Liver (tissue), 9 donors: Measurements from ENCODE around the gene SEPTIN1. TPM values are rescaled to one million over a fixed set of nuclear protein-coding genes. Genes with fewer than 3 reads are reported as not detected.

Experiments
- DNase-seq: peaks from one replicate; pipeline ENCODE4 v3.0.0-alpha.2; 2017; ENCODE audit warnings: low spot score
- H3K27ac ChIP-seq, 2 donors: one replicate each; pipeline ENCODE4 v1.7.0; 2013; ENCODE audit warnings: inconsistent platforms in 2 of 2, low read length in 2 of 2, control low read depth in 1 of 2, low read depth in 1 of 2, mild to moderate bottlenecking in 1 of 2
- H3K27me3 ChIP-seq, 4 donors: one replicate each; pipeline versions ENCODE4 v1.6.1 to v1.7.0; 2013; ENCODE audit warnings: low read length in 3 of 4, inconsistent platforms in 1 of 4, mild to moderate bottlenecking in 1 of 4, moderate library complexity in 1 of 4; ENCODE audit not compliant: control insufficient read depth in 4 of 4, insufficient read depth in 4 of 4
- H3K36me3 ChIP-seq, 4 donors: one replicate each; pipeline versions ENCODE4 v1.6.1 to v1.7.0; 2013; ENCODE audit warnings: low read length in 3 of 4, mild to moderate bottlenecking in 3 of 4, low read depth in 1 of 4, moderate library complexity in 1 of 4; ENCODE audit not compliant: control insufficient read depth in 4 of 4, insufficient read depth in 3 of 4
- H3K4me1 ChIP-seq, 4 donors: one replicate each; pipeline versions ENCODE4 v1.6.1 to v1.7.0; 2013; ENCODE audit warnings: low read length in 3 of 4, mild to moderate bottlenecking in 3 of 4, moderate library complexity in 1 of 4; ENCODE audit not compliant: control insufficient read depth in 4 of 4, insufficient read depth in 4 of 4
- H3K4me3 ChIP-seq, 3 donors: one replicate each; pipeline versions ENCODE4 v1.6.1 to v1.7.0; 2013; ENCODE audit warnings: low read length in 3 of 3, control low read depth in 1 of 3, low read depth in 1 of 3, mild to moderate bottlenecking in 1 of 3
- H3K9ac ChIP-seq, 2 donors: one replicate each; pipeline ENCODE4 v1.7.0; 2013; ENCODE audit warnings: low read length in 2 of 2, mild to moderate bottlenecking in 2 of 2, moderate library complexity in 2 of 2, control low read depth in 1 of 2, low read depth in 1 of 2
- H3K9me3 ChIP-seq, 4 donors: one replicate each; pipeline versions ENCODE4 v1.6.1 to v1.7.0; 2013; ENCODE audit warnings: low read length in 3 of 4; ENCODE audit not compliant: control insufficient read depth in 4 of 4
- EGR1 ChIP-seq, 2 donors: IDR thresholded peaks; 2 replicates each; pipeline ENCODE4 v1.6.1; 2016 to 2018; ENCODE audit warnings: antibody characterized with exemption in 2 of 2, low read depth in 2 of 2
- FOXA1 ChIP-seq: IDR thresholded peaks from 2 replicates; pipeline ENCODE4 v1.6.1; 2016; ENCODE audit warnings: antibody characterized with exemption
- FOXA2 ChIP-seq: IDR thresholded peaks from 2 replicates; pipeline ENCODE4 v1.6.1; 2016; ENCODE audit warnings: antibody characterized with exemption
- GABPA ChIP-seq, 2 donors: IDR thresholded peaks in 1 of 2; conservative IDR thresholded peaks in 1 of 2; 2 replicates each; pipeline ENCODE4 v1.6.1; 2016; ENCODE audit warnings: antibody characterized with exemption in 2 of 2, mild to moderate bottlenecking in 1 of 2, moderate library complexity in 1 of 2
- HNF4G ChIP-seq: IDR thresholded peaks from 2 replicates; pipeline ENCODE4 v1.6.1; 2016; ENCODE audit warnings: antibody characterized with exemption
- JUND ChIP-seq, 2 donors: IDR thresholded peaks; 2 replicates each; pipeline ENCODE4 v1.6.1; 2016; ENCODE audit warnings: antibody characterized with exemption in 2 of 2
- NR2F2 ChIP-seq: IDR thresholded peaks from 2 replicates; pipeline ENCODE4 v1.6.1; 2016; ENCODE audit warnings: antibody characterized with exemption
- RAD21 ChIP-seq, 2 donors: IDR thresholded peaks; 2 replicates each; pipeline ENCODE4 v1.6.1; 2016; ENCODE audit warnings: antibody characterized with exemption in 2 of 2, mild to moderate bottlenecking in 2 of 2
- RXRA ChIP-seq, 2 donors: IDR thresholded peaks; 2 replicates each; pipeline ENCODE4 v1.6.1; 2017 to 2018; ENCODE audit warnings: antibody characterized with exemption in 2 of 2, mild to moderate bottlenecking in 1 of 2
- SP1 ChIP-seq: IDR thresholded peaks from 2 replicates; pipeline ENCODE4 v1.6.1; 2018; ENCODE audit warnings: antibody characterized with exemption, mild to moderate bottlenecking
- TAF1 ChIP-seq: conservative IDR thresholded peaks from 2 replicates; pipeline ENCODE4 v1.6.1; 2016; ENCODE audit warnings: antibody characterized with exemption, mild to moderate bottlenecking
- YY1 ChIP-seq: IDR thresholded peaks from 2 replicates; pipeline ENCODE4 v1.6.1; 2016; ENCODE audit warnings: antibody characterized with exemption, mild to moderate bottlenecking
- WGBS: extraction: QIAGEN DNeasy Blood & Tissue Kit; methylation state at CpG from one replicate; pipeline ENCODE4 v1.1.7; 2013; 5-methylcytosine and 5-hydroxymethylcytosine counted together
- polyA plus RNA-seq, 2 donors: library from polyadenylated mRNA; stranded (reverse) in 1 of 2; unstranded in 1 of 2; fragments of 200-250 nt in 1 of 2; fragments of >200 nt in 1 of 2; fragmentation: Nextera tagmentation in 1 of 2; extraction: Ambion mirVana in 1 of 2; gene quantifications; one replicate each; pipeline versions ENCODE4 v1.2.1 to v1.2.3, GENCODE V29; 2013 to 2015
- total RNA-seq, 2 donors: library from RNA; depleted of rRNA; stranded (reverse); fragments of >200 nt; gene quantifications; one replicate each; pipeline ENCODE4 v1.2.3, GENCODE V29; 2014
- TF ChIP-seq, protein P1 (sequence below): fragments of 150-350 bp; IDR thresholded peaks from 2 replicates; pipeline ENCODE4 v1.5.1; 2017; ENCODE audit warnings: improper control_type of control experiment, low read depth, low read length; ENCODE audit not compliant: missing input control
- TF ChIP-seq, protein P2 (sequence below): IDR thresholded peaks from 2 replicates; pipeline ENCODE4 v1.6.1; 2016; ENCODE audit warnings: antibody characterized with exemption, mild to moderate bottlenecking
- TF ChIP-seq, protein P3 (sequence below): IDR thresholded peaks from 2 replicates; pipeline ENCODE4 v1.6.1; 2016; ENCODE audit warnings: antibody characterized with exemption
- TF ChIP-seq, protein P4 (sequence below): IDR thresholded peaks from 2 replicates; pipeline ENCODE4 v1.6.1; 2016; ENCODE audit warnings: antibody characterized with exemption
- donor health status: healthy.
- donor health status: healthy.
- donor health status: healthy.
- donor health status: healthy.
- donor health status: healthy.

SEPTIN1 gene
- total and polyA plus RNA-seq, 4 donors = 0.42 to 2.8 (median 1.2) TPM

DNA sequence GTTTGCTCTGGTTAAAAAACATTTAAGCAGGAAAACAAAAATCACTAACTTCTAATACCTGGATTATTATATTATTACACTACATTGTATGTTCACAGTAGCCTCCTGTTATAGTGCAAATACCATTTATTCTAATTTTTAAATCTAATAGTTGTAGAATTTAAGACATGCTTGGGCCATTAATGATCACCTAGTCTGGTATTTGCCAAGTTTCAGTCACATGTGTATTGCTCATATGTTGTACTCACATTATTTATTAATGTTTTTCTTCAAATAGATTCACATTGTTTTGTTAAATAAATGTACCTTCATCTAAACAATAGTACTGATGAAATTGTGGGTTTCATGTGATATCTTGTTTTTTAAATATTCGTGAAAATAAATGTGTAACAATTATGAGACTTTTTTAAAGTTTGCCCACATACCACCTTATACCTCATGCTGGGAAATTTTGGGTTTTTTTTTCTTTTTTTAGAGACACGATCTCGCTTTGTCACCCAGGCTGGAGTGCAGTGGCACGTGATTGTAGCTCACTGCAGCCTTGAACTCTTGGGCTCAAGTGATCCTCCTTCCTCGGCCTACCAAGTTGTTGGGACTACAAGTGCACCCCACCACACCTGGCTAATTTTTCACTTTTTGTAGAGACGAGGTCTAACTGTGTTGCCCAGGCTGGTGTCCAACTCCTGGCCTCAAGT lies 30.9 kb upstream of the SEPTIN1 start:
- Histone ChIP-seq H3K27ac (peak overlapping the region; percentile 23), H3K9me3 (no peaks in the 10 kb centered on the region), H3K4me3 (no peak overlapping the region), H3K36me3 (peaks cover 0 to 2% (median under 1%) of the 10 kb centered on the region in 4 donors), H3K4me1 (peaks cover 8 to 28% (median 15%) of the 10 kb centered on the region in 4 donors), H3K9ac (no peak overlapping the region), H3K27me3 (no peaks in the 10 kb centered on the region)
- WGBS = 89% methylated on average over 6 of the region's 6 CpGs
- DNase-seq = no peak
- TF ChIP-seq FOXA2 = no peak
- TF ChIP-seq, protein P1, sequence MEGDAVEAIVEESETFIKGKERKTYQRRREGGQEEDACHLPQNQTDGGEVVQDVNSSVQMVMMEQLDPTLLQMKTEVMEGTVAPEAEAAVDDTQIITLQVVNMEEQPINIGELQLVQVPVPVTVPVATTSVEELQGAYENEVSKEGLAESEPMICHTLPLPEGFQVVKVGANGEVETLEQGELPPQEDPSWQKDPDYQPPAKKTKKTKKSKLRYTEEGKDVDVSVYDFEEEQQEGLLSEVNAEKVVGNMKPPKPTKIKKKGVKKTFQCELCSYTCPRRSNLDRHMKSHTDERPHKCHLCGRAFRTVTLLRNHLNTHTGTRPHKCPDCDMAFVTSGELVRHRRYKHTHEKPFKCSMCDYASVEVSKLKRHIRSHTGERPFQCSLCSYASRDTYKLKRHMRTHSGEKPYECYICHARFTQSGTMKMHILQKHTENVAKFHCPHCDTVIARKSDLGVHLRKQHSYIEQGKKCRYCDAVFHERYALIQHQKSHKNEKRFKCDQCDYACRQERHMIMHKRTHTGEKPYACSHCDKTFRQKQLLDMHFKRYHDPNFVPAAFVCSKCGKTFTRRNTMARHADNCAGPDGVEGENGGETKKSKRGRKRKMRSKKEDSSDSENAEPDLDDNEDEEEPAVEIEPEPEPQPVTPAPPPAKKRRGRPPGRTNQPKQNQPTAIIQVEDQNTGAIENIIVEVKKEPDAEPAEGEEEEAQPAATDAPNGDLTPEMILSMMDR = no peak
- TF ChIP-seq, protein P2, sequence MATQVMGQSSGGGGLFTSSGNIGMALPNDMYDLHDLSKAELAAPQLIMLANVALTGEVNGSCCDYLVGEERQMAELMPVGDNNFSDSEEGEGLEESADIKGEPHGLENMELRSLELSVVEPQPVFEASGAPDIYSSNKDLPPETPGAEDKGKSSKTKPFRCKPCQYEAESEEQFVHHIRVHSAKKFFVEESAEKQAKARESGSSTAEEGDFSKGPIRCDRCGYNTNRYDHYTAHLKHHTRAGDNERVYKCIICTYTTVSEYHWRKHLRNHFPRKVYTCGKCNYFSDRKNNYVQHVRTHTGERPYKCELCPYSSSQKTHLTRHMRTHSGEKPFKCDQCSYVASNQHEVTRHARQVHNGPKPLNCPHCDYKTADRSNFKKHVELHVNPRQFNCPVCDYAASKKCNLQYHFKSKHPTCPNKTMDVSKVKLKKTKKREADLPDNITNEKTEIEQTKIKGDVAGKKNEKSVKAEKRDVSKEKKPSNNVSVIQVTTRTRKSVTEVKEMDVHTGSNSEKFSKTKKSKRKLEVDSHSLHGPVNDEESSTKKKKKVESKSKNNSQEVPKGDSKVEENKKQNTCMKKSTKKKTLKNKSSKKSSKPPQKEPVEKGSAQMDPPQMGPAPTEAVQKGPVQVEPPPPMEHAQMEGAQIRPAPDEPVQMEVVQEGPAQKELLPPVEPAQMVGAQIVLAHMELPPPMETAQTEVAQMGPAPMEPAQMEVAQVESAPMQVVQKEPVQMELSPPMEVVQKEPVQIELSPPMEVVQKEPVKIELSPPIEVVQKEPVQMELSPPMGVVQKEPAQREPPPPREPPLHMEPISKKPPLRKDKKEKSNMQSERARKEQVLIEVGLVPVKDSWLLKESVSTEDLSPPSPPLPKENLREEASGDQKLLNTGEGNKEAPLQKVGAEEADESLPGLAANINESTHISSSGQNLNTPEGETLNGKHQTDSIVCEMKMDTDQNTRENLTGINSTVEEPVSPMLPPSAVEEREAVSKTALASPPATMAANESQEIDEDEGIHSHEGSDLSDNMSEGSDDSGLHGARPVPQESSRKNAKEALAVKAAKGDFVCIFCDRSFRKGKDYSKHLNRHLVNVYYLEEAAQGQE = no peak
- no peak for TF ChIP-seq FOXA1
- no peak for TF ChIP-seq SP1
- no peak for TF ChIP-seq RAD21 (IDR thresholded peaks at IDR 0.05)
- TF ChIP-seq, protein P3, sequence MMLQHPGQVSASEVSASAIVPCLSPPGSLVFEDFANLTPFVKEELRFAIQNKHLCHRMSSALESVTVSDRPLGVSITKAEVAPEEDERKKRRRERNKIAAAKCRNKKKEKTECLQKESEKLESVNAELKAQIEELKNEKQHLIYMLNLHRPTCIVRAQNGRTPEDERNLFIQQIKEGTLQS = no peak
- no peak for TF ChIP-seq EGR1 (IDR thresholded peaks at IDR 0.05; ENCODE audit: low read depth in 2 of 2)
- TF ChIP-seq RXRA (IDR thresholded peaks at IDR 0.05) = no peak

DNA sequence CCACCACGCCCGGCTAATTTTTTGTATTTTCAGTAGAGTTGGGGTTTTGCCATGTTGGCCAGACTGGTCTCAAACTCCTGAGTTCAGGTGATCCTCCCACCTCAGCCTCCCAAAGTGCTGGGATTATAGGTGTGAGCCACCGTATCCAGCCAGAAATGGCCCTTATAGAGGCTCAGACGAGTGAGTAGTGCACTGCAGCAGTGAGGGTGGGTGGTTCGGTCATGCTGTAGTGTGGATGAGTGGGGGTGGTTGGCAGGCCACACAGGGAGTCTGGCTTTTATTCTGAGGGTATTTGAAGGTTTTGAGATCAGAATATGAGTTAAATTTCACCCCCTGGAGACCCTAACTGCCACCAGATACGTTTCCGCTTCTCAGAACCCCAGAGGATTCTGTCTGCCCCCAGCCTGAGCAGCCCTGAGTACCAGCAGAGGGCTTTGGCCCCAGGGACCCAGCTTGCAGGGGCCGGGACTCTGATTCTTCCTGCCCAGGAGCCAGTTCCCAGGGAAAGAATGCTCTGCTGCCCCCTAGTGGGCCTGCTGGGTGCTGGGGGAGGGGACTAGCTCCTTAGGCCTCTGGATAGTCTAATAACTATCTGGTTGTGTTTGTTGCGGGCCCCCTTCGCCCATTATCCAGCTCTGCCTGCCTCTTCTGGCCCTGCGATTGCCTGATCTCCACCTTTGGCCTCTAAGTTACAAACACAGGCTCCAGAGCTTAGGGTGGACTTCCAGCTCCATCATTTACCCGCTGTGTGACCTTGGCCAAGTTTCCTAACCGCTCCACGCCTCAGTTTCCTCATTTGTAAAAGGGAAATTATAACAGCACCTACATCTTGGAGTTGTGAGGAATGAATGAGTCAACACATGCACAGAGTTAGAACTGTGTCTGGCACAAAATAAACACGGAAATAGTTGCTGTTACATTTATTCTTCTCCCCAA lies 27.0 kb upstream of the SEPTIN1 start:
- DNase-seq = peak; percentile 95
- Histone ChIP-seq H3K9me3 (no peaks in the 10 kb centered on the region), H3K4me1 (peaks cover 8 to 32% (median 24%) of the 10 kb centered on the region in 4 donors), H3K27ac (peak overlapping the region in 1 of 2 donors; percentile 15), H3K9ac (no peak overlapping the region), H3K36me3 (peaks cover 0 to 2% (median under 1%) of the 10 kb centered on the region in 4 donors), H3K27me3 (no peaks in the 10 kb centered on the region), H3K4me3 (no peak overlapping the region)
- 36% methylated on average over 15 of the region's 15 CpGs for WGBS
- TF ChIP-seq RAD21 (IDR thresholded peaks at IDR 0.05) = peak; percentile 97
- TF ChIP-seq NR2F2 = no peak
- TF ChIP-seq, protein P2 = peak; percentile 18
- no peak for TF ChIP-seq TAF1
- TF ChIP-seq, protein P4, sequence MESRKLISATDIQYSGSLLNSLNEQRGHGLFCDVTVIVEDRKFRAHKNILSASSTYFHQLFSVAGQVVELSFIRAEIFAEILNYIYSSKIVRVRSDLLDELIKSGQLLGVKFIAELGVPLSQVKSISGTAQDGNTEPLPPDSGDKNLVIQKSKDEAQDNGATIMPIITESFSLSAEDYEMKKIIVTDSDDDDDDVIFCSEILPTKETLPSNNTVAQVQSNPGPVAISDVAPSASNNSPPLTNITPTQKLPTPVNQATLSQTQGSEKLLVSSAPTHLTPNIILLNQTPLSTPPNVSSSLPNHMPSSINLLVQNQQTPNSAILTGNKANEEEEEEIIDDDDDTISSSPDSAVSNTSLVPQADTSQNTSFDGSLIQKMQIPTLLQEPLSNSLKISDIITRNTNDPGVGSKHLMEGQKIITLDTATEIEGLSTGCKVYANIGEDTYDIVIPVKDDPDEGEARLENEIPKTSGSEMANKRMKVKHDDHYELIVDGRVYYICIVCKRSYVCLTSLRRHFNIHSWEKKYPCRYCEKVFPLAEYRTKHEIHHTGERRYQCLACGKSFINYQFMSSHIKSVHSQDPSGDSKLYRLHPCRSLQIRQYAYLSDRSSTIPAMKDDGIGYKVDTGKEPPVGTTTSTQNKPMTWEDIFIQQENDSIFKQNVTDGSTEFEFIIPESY = no peak
- no peak for TF ChIP-seq HNF4G
- no peak for TF ChIP-seq EGR1 (IDR thresholded peaks at IDR 0.05; ENCODE audit: low read depth in 2 of 2)
- TF ChIP-seq, protein P3 = no peak
- no peak for TF ChIP-seq SP1
- no peak for TF ChIP-seq YY1
- TF ChIP-seq FOXA1 = no peak
- no peak for TF ChIP-seq GABPA (IDR thresholded peaks at IDR 0.05 in 1 of 2, conservative IDR thresholded peaks at IDR 0.05 in 1 of 2)
- no peak for TF ChIP-seq JUND (IDR thresholded peaks at IDR 0.05)
- peak; percentile 32 to 56 for TF ChIP-seq RXRA (IDR thresholded peaks at IDR 0.05)
